A549 (cell line): Measurements from ENCODE around the gene HOXA5. TPM values are rescaled to one million over a fixed set of nuclear protein-coding genes. Genes with fewer than 3 reads are reported as not detected.

Experiments used
- ATAC-seq, 2 experiments: fragments of 200-7000 bp in 1 of 2; fragments of >200 bp in 1 of 2; cut with Nextera tagmentation in 1 of 2; cut with Tn5 transposase in 1 of 2; 3 replicates each; pipeline versions ENCODE4 v1.8.0 to v1.9.1; 2018 to 2020; ENCODE audit warnings: mild to moderate bottlenecking in 1 of 2, moderate library complexity in 1 of 2
- CTCF ChIA-PET: fragments of 300-600 bp; sonication (Branson Sonifier 250); formaldehyde crosslinking; extraction: SDS; loops from one replicate; lab custom pipeline; 2021; ENCODE audit warnings: antibody characterized with exemption, inconsistent platforms; lab: Yijun Ruan, JAX
- POLR2A ChIA-PET: fragments of 350-600 bp; formaldehyde crosslinking; extraction: SDS; loops from one replicate; lab custom pipeline; 2021; ENCODE audit warnings: antibody characterized with exemption, inconsistent platforms; lab: Yijun Ruan, JAX
- DNase-seq, 2 experiments: peaks; one replicate each; pipeline versions ENCODE4 v3.0.0 to v3.0.0-alpha.2; 2011 to 2016; ENCODE audit warnings: low read depth in 1 of 2, low spot score in 1 of 2
- FAIRE-seq: peaks from 2 replicates; lab custom pipeline; 2011; peaks lifted over from hg19 to GRCh38; lab: Jason Lieb, UNC
- H3K27ac ChIP-seq, 2 experiments: fragments of >200 bp; sonication (Bioruptor Twin); formaldehyde crosslinking; 3 replicates each; pipeline ENCODE4 v1.5.1; 2016 to 2017
- H3K4me1 ChIP-seq: fragments of >200 bp; sonication (Bioruptor Twin); formaldehyde crosslinking; 3 replicates; pipeline ENCODE4 v1.6.1; 2016
- H3K4me2 ChIP-seq: fragments of >200 bp; sonication (Bioruptor Twin); formaldehyde crosslinking; 3 replicates; pipeline ENCODE4 v1.6.1; 2016
- H3K4me3 ChIP-seq: fragments of >200 bp; sonication (Bioruptor Twin); formaldehyde crosslinking; 3 replicates; pipeline ENCODE4 v1.5.1; 2016
- H3K9me3 ChIP-seq: fragments of >200 bp; sonication (Bioruptor Twin); formaldehyde crosslinking; 3 replicates; pipeline ENCODE4 v1.6.1; 2016
- ATOH8 ChIP-seq: fragments of 250-450 bp; sonication (Bioruptor Pico); IDR thresholded peaks from 2 replicates; pipeline ENCODE4 v1.5.0; 2020; ENCODE audit warnings: low read depth, mild to moderate bottlenecking, moderate library complexity
- BCL3 ChIP-seq: fragments of >200 bp; sonication (Bioruptor Twin); formaldehyde crosslinking; IDR thresholded peaks from 3 replicates; pipeline ENCODE4 v1.6.1; 2016
- BHLHE40 ChIP-seq: IDR thresholded peaks from 2 replicates; pipeline ENCODE4 v1.6.1; 2012; ENCODE audit warnings: low read depth, low read length, inconsistent platforms
- CEBPB ChIP-seq, 2 experiments: fragments of >200 bp in 1 of 2; sonication (Bioruptor Twin) in 1 of 2; formaldehyde crosslinking in 1 of 2; IDR thresholded peaks; 2 replicates each; pipeline ENCODE4 v1.6.1; 2012 to 2016
- CTCF ChIP-seq: fragments of >200 bp; sonication (Bioruptor Twin); formaldehyde crosslinking; IDR thresholded peaks from 3 replicates; pipeline ENCODE4 v1.5.1; 2016
- EHF ChIP-seq: fragments of 250-450 bp; sonication (Bioruptor Pico); IDR thresholded peaks from 2 replicates; pipeline ENCODE4 v1.5.0; 2020; ENCODE audit warnings: mild to moderate bottlenecking
- ELK1 ChIP-seq: fragments of 150-350 bp; IDR thresholded peaks from 2 replicates; pipeline ENCODE4 v1.6.1; 2014; ENCODE audit warnings: low read depth, mild to moderate bottlenecking, low read length
- EP300 ChIP-seq, 2 experiments: fragments of >200 bp; sonication (Bioruptor Twin); formaldehyde crosslinking; IDR thresholded peaks; 2 replicates in 1 of 2; 3 replicates in 1 of 2; pipeline ENCODE4 v1.6.1; 2016 to 2017
- ESRRA ChIP-seq: fragments of 150-350 bp; IDR thresholded peaks from 2 replicates; pipeline ENCODE4 v1.6.1; 2014; ENCODE audit warnings: mild to moderate bottlenecking, low read length, borderline replicate concordance
- FOSB ChIP-seq: fragments of 250-450 bp; sonication (Bioruptor Pico); IDR thresholded peaks from 2 replicates; pipeline ENCODE4 v1.5.0; 2020; ENCODE audit warnings: mild to moderate bottlenecking, moderate library complexity
- FOXS1 ChIP-seq: fragments of 250-450 bp; sonication (Bioruptor Pico); IDR thresholded peaks from 2 replicates; pipeline ENCODE4 v1.5.0; 2020; ENCODE audit warnings: mild to moderate bottlenecking, moderate library complexity
- HDAC2 ChIP-seq: fragments of 200-600 bp; sonication (generic); IDR thresholded peaks from 2 replicates; pipeline ENCODE4 v1.6.1; 2016
- HES2 ChIP-seq: fragments of >200 bp; sonication (Bioruptor Twin); formaldehyde crosslinking; IDR thresholded peaks from 2 replicates; pipeline ENCODE4 v1.6.1; 2016
- HOXB13 ChIP-seq: fragments of 250-450 bp; sonication (Bioruptor Pico); IDR thresholded peaks from 2 replicates; pipeline ENCODE4 v1.5.0; 2020; ENCODE audit warnings: low read depth, mild to moderate bottlenecking, moderate library complexity
- HOXB5 ChIP-seq: fragments of 250-450 bp; sonication (Bioruptor Pico); IDR thresholded peaks from 2 replicates; pipeline ENCODE4 v1.5.0; 2020; ENCODE audit warnings: mild to moderate bottlenecking, moderate library complexity
- JUN ChIP-seq, 2 experiments: fragments of >200 bp; sonication (Bioruptor Twin); formaldehyde crosslinking; IDR thresholded peaks; 2 replicates in 1 of 2; 3 replicates in 1 of 2; pipeline ENCODE4 v1.6.1; 2016 to 2017
- JUNB ChIP-seq: fragments of >200 bp; sonication (Bioruptor Twin); formaldehyde crosslinking; IDR thresholded peaks from 2 replicates; pipeline ENCODE4 v1.6.1; 2016
- KDM1A ChIP-seq: fragments of 200-600 bp; sonication (generic); IDR thresholded peaks from 2 replicates; pipeline ENCODE4 v1.6.1; 2016; ENCODE audit warnings: low read depth, mild to moderate bottlenecking
- KDM5A ChIP-seq: fragments of 200-600 bp; sonication (generic); IDR thresholded peaks from 2 replicates; pipeline ENCODE4 v1.6.1; 2016; ENCODE audit warnings: antibody characterized with exemption, mild to moderate bottlenecking
- MAFK ChIP-seq: fragments of 450-650 bp; IDR thresholded peaks from 2 replicates; pipeline ENCODE4 v1.6.1; 2014; ENCODE audit not compliant: partially characterized antibody
- NFE2L2 ChIP-seq: fragments of 150-350 bp; conservative IDR thresholded peaks from 2 replicates; pipeline ENCODE4 v1.6.1; 2014; ENCODE audit warnings: low read length
- POLR2A ChIP-seq: IDR thresholded peaks from 2 replicates; pipeline ENCODE4 v1.6.1; 2012; ENCODE audit warnings: mild to moderate bottlenecking, low read length
- RAD21 ChIP-seq, 2 experiments: fragments of >200 bp in 1 of 2; sonication (Bioruptor Twin) in 1 of 2; formaldehyde crosslinking in 1 of 2; IDR thresholded peaks in 1 of 2; conservative IDR thresholded peaks in 1 of 2; 2 replicates in 1 of 2; 3 replicates in 1 of 2; pipeline ENCODE4 v1.6.1; 2012 to 2018; ENCODE audit warnings: inconsistent platforms in 1 of 2
- RFX5 ChIP-seq: fragments of 450-650 bp; IDR thresholded peaks from 2 replicates; pipeline ENCODE4 v1.7.1; 2014; ENCODE audit warnings: antibody characterized with exemption, mild to moderate bottlenecking, moderate library complexity
- SMC3 ChIP-seq: fragments of >200 bp; sonication (Bioruptor Twin); formaldehyde crosslinking; IDR thresholded peaks from 3 replicates; pipeline ENCODE4 v1.6.1; 2018; ENCODE audit warnings: inconsistent platforms
- SREBF2 ChIP-seq: fragments of 450-650 bp; IDR thresholded peaks from 2 replicates; pipeline ENCODE4 v1.6.1; 2014; ENCODE audit warnings: mild to moderate bottlenecking, moderate library complexity
- TFCP2L1 ChIP-seq: fragments of 250-450 bp; sonication (Bioruptor Pico); IDR thresholded peaks from 2 replicates; pipeline ENCODE4 v1.5.0; 2021; ENCODE audit warnings: mild to moderate bottlenecking
- TP53 ChIP-seq: fragments of 250-450 bp; sonication (Bioruptor Pico); IDR thresholded peaks from 2 replicates; pipeline ENCODE4 v1.5.0; 2021; ENCODE audit warnings: mild to moderate bottlenecking, moderate library complexity
- WGBS: methylation state at CpG from one replicate; pipeline ENCODE4 v1.1.6; 2017; ENCODE audit errors: missing lambda C conversion rate; 5-methylcytosine and 5-hydroxymethylcytosine counted together
- polyA plus RNA-seq, 4 experiments: library from polyadenylated mRNA; depleted of rRNA in 3 of 4; stranded (reverse); fragments of >200 nt; fragmentation: RNase III in 1 of 4; extraction: RNeasy Plus Mini Kit Qiagen cat#74134 plus additional on column Dnase treatment in 1 of 4; gene quantifications; 2 replicates in 3 of 4; 3 replicates in 1 of 4; pipeline ENCODE4 v1.2.3, GENCODE V29; 2011 to 2017

HOXA5 gene
- polyA plus RNA-seq, 2 of the 4 experiments (the other 2 are of a cell fraction): 4.0 to 6.5 TPM

- peak in 1 of 2 experiments; percentile 5; a peak in 3 of 6 replicates for ATAC-seq
- CTCF ChIA-PET: interaction anchor here (0.6 to 3.4 kb wide), 38 partner anchors 8 to 1293 kb away, joined by 3 to 33 read pairs (median 5); partner anchors contain the start of genes HOXA13, HOXA5 and HOXA7
- Histone ChIP-seq H3K4me2 (peak overlapping the region; percentile 96), H3K9me3 (no peaks in the 10 kb centered on the region), H3K27ac (peak overlapping the region; percentile 84 to 87), H3K4me1 (peaks cover 21% of the 10 kb centered on the region), H3K4me3 (peak overlapping the region; percentile 56; the same call in 1 of the 3 replicates)
- no peak for DNase-seq
- TF ChIP-seq JUN (IDR thresholded peaks at IDR 0.05): no peak
- no peak for TF ChIP-seq CEBPB (IDR thresholded peaks at IDR 0.05)
- TF ChIP-seq HOXB5 (CRISPR knock-in tag): no peak
- WGBS: 88% methylated on average over 12 of the region's 12 CpGs
- no peak for FAIRE-seq
- POLR2A ChIA-PET: interaction anchor here (1.0 to 1.5 kb wide), 3 partner anchors 24 to 559 kb away, joined by 3 read pairs; partner anchors contain the start of genes HOXA7 and TAX1BP1
Measured at GRCh38 chr7:27180431-27181420, 37.2 kb upstream of the HOXA5 start.

- H3K4me2 ChIP-seq: peak overlapping the region; percentile 96
- ChIA-PET POLR2A (interaction anchor here (1.0 to 1.5 kb wide), 3 partner anchors 23 to 560 kb away, joined by 3 read pairs; partner anchors contain the start of genes HOXA7 and TAX1BP1), CTCF (interaction anchor here (0.6 to 3.4 kb wide), 43 partner anchors 9 to 1292 kb away, joined by 3 to 33 read pairs (median 4); partner anchors contain the start of genes HOXA13, HOXA3, HOXA5 and HOXA7)
- no peak for FAIRE-seq
- peak overlapping the region; percentile 56 for H3K4me3 ChIP-seq
- H3K4me1 ChIP-seq: peaks cover 21% of the 10 kb centered on the region
- WGBS: 30% methylated on average over 53 of the region's 56 CpGs
- DNase-seq: peak; percentile 85 to 95
- no peaks in the 10 kb centered on the region for H3K9me3 ChIP-seq
- H3K27ac ChIP-seq: peak overlapping the region; percentile 84 to 87
- peak; percentile 85 to 94 for ATAC-seq
- TF ChIP-seq JUNB: no peak
- TF ChIP-seq ATOH8 (CRISPR knock-in tag): no peak
- TF ChIP-seq ESRRA: no peak
- TF ChIP-seq HES2: no peak
- TF ChIP-seq BCL3: 0 out of 3 replicates have a peak, but pooled peaks have one; percentile 32
- TF ChIP-seq CEBPB (IDR thresholded peaks at IDR 0.05): no peak
- TF ChIP-seq SMC3: peak; percentile 54; the same call in 2 of the 3 replicates
- TF ChIP-seq FOSB (CRISPR knock-in tag): no peak
- no peak for TF ChIP-seq TP53 (CRISPR knock-in tag)
- no peak for TF ChIP-seq EP300 (IDR thresholded peaks at IDR 0.05)
- TF ChIP-seq RAD21 (conservative IDR thresholded peaks at IDR 0.05 in 1 of 2, IDR thresholded peaks at IDR 0.05 in 1 of 2): peak; percentile 10 to 36; a peak in 1 of 5 replicates
- TF ChIP-seq RFX5: no peak
- TF ChIP-seq TFCP2L1: no peak
- TF ChIP-seq HDAC2: no peak
- no peak for TF ChIP-seq EHF (CRISPR knock-in tag)
- TF ChIP-seq KDM5A: no peak
- TF ChIP-seq SREBF2: no peak
- 0 out of 2 replicates have a peak, but pooled peaks have one; percentile 28 for TF ChIP-seq FOXS1 (CRISPR knock-in tag)
- TF ChIP-seq HOXB13 (CRISPR knock-in tag): no peak
- no peak for TF ChIP-seq ELK1
- TF ChIP-seq JUN (IDR thresholded peaks at IDR 0.05): peak in 1 of 2 experiments; percentile 42; a peak in 1 of 5 replicates
- no peak for TF ChIP-seq KDM1A
- TF ChIP-seq HOXB5 (CRISPR knock-in tag): no peak
- no peak for TF ChIP-seq MAFK
- TF ChIP-seq NFE2L2: no peak
- TF ChIP-seq CTCF: peak; percentile 84
- no peak for TF ChIP-seq BHLHE40
- peak; percentile 31; the same call in 1 of the 2 replicates for TF ChIP-seq POLR2A
Measured at GRCh38 chr7:27179503-27180430, 36.3 kb upstream of the HOXA5 start.
